HepG2 (cell line): ENCODE data around the gene MYO3A. TPM values are rescaled to one million over a fixed set of nuclear protein-coding genes. Genes with fewer than 3 reads are reported as not detected.

Experiments
- ATAC-seq: fragments of 200-7000 bp; cut with Tn5 transposase; 3 replicates; pipeline ENCODE4 v1.9.1; 2020; ENCODE audit warnings: mild to moderate bottlenecking, moderate library complexity
- BruUV-seq: library from RNA; stranded (reverse); fragments of 400-500 nt; replicated peaks from 2 replicates; lab custom pipeline; 2021; lab: Mats Ljungman, UMichigan
- CTCF ChIA-PET: fragments of 300-600 bp; formaldehyde crosslinking; extraction: SDS; loops from one replicate; lab custom pipeline; 2021; ENCODE audit warnings: low total read pairs, inconsistent platforms, low intra/inter-chr PET ratio; lab: Yijun Ruan, JAX
- POLR2A ChIA-PET: fragments of 350-600 bp; sonication (Branson Sonifier 250); formaldehyde crosslinking; loops from one replicate; lab custom pipeline; 2020; ENCODE audit warnings: antibody characterized with exemption, inconsistent platforms; lab: Yijun Ruan, JAX
- DNase-seq: peaks from one replicate; pipeline ENCODE4 v3.0.0-alpha.2; 2015; ENCODE audit warnings: low spot score
- FAIRE-seq: peaks from 3 replicates; lab custom pipeline; 2011; peaks lifted over from hg19 to GRCh38; lab: Jason Lieb, UNC
- H2AFZ ChIP-seq: one replicate; pipeline ENCODE4 v1.6.1; 2011; ENCODE audit warnings: low read length, inconsistent platforms
- H3K27ac ChIP-seq: fragments of 300-600 bp; 3 replicates; pipeline ENCODE4 v1.8.0; 2011; ENCODE audit warnings: mixed run types, mild to moderate bottlenecking, mixed read lengths, low read length, inconsistent platforms; ENCODE audit not compliant: insufficient read depth; ENCODE audit errors: extremely low read length
- H3K27me3 ChIP-seq, 2 experiments: fragments of 200-600 bp in 1 of 2; 2 replicates in 1 of 2; 3 replicates in 1 of 2; pipeline versions ENCODE4 v1.6.0 to v1.8.0; 2011; ENCODE audit warnings: low read length in 2 of 2, mild to moderate bottlenecking in 2 of 2, moderate library complexity in 2 of 2, inconsistent platforms in 1 of 2; ENCODE audit not compliant: insufficient read depth in 2 of 2, control insufficient read depth in 1 of 2
- H3K36me3 ChIP-seq, 2 experiments: fragments of 200-600 bp in 1 of 2; replicated peaks in 1 of 2; 2 replicates in 1 of 2; 3 replicates in 1 of 2; pipeline versions ENCODE4 v1.5.1 to v1.8.0; 2011; ENCODE audit warnings: low read length in 2 of 2, inconsistent platforms in 1 of 2; ENCODE audit not compliant: insufficient read depth in 2 of 2, control insufficient read depth in 1 of 2
- H3K4me1 ChIP-seq: 2 replicates; pipeline ENCODE4 v1.5.1; 2012; ENCODE audit warnings: low read length, inconsistent platforms; ENCODE audit not compliant: insufficient read depth
- H3K4me2 ChIP-seq: 2 replicates; pipeline ENCODE4 v1.6.0; 2011; ENCODE audit warnings: low read depth, low read length, inconsistent platforms
- H3K4me3 ChIP-seq, 3 experiments: fragments of 200-600 bp in 1 of 3; sonication (generic), shearing (Covaris generic) in 1 of 3; replicated peaks in 1 of 3; 2 replicates each; pipeline ENCODE4 v1.5.1; 2011 to 2016; ENCODE audit warnings: low read length in 3 of 3, inconsistent platforms in 2 of 3, low read depth in 2 of 3, mild to moderate bottlenecking in 2 of 3, control low read depth in 1 of 3, mixed read lengths in 1 of 3; ENCODE audit not compliant: insufficient read depth in 1 of 3
- H3K79me2 ChIP-seq: one replicate; pipeline ENCODE4 v1.6.1; 2011; ENCODE audit warnings: low read length, inconsistent platforms; ENCODE audit not compliant: insufficient read depth
- H3K9ac ChIP-seq: 2 replicates; pipeline ENCODE4 v1.6.0; 2011; ENCODE audit warnings: mild to moderate bottlenecking, low read depth, low read length, inconsistent platforms; ENCODE audit not compliant: insufficient read depth
- H3K9me3 ChIP-seq: 2 replicates; pipeline ENCODE4 v1.5.1; 2012; ENCODE audit warnings: mild to moderate bottlenecking, low read length
- H4K20me1 ChIP-seq: 2 replicates; pipeline ENCODE4 v1.6.0; 2011; ENCODE audit warnings: inconsistent platforms, mild to moderate bottlenecking, low read length, moderate library complexity; ENCODE audit not compliant: insufficient read depth
- ATF7 ChIP-seq, 2 experiments: fragments of 450-650 bp in 1 of 2; sonication (generic) in 1 of 2; formaldehyde crosslinking in 1 of 2; IDR thresholded peaks; 2 replicates each; pipeline versions ENCODE4 v1.4.0 to v1.6.1; 2016 to 2020; ENCODE audit warnings: antibody characterized with exemption in 1 of 2, mild to moderate bottlenecking in 1 of 2, missing genetic modification reagents in 1 of 2
- DNMT1 ChIP-seq: sonication (generic); formaldehyde crosslinking; IDR thresholded peaks from 2 replicates; pipeline ENCODE4 v1.5.1; 2020; ENCODE audit warnings: mild to moderate bottlenecking, missing genetic modification reagents
- FOXA1 ChIP-seq, 2 experiments: fragments of 450-650 bp in 1 of 2; sonication (generic) in 1 of 2; formaldehyde crosslinking in 1 of 2; IDR thresholded peaks; 2 replicates each; pipeline versions ENCODE4 v1.4.0 to v1.6.1; 2016 to 2020; ENCODE audit warnings: missing genetic modification reagents in 1 of 2
- IKZF5 ChIP-seq: IDR thresholded peaks from 2 replicates; pipeline ENCODE4 v1.6.1; 2018; ENCODE audit warnings: missing genetic modification reagents, mild to moderate bottlenecking, missing compliant biosample characterization
- KLF12 ChIP-seq: sonication (generic); formaldehyde crosslinking; IDR thresholded peaks from 2 replicates; pipeline ENCODE4 v1.4.0; 2020; ENCODE audit warnings: missing genetic modification reagents, borderline replicate concordance
- MXD1 ChIP-seq: sonication (generic); formaldehyde crosslinking; IDR thresholded peaks from 2 replicates; pipeline ENCODE4 v1.4.0; 2020; ENCODE audit warnings: mild to moderate bottlenecking, missing genetic modification reagents
- SMC3 ChIP-seq: IDR thresholded peaks from 2 replicates; pipeline ENCODE4 v1.6.1; 2011; ENCODE audit warnings: low read length, improper control_type of control experiment
- SOX5 ChIP-seq: IDR thresholded peaks from 2 replicates; pipeline ENCODE4 v1.6.1; 2016; ENCODE audit warnings: borderline replicate concordance
- STAT6 ChIP-seq: sonication (generic); formaldehyde crosslinking; IDR thresholded peaks from 2 replicates; pipeline ENCODE4 v1.4.0; 2020; ENCODE audit warnings: missing genetic modification reagents, mild to moderate bottlenecking, borderline replicate concordance
- THAP11 ChIP-seq: IDR thresholded peaks from 2 replicates; pipeline ENCODE4 v1.6.1; 2016; ENCODE audit warnings: missing biosample characterization, missing genetic modification reagents
- ZFP1 ChIP-seq: IDR thresholded peaks from 2 replicates; pipeline ENCODE4 v1.6.1; 2016
- ZFP90 ChIP-seq: sonication (generic); formaldehyde crosslinking; IDR thresholded peaks from 2 replicates; pipeline ENCODE4 v1.8.0; 2022; ENCODE audit warnings: missing genetic modification reagents, mild to moderate bottlenecking, inconsistent platforms, borderline replicate concordance
- ZNF335 ChIP-seq: sonication (generic); formaldehyde crosslinking; IDR thresholded peaks from 2 replicates; pipeline ENCODE4 v1.4.0; 2020; ENCODE audit warnings: missing genetic modification reagents
- ZNF768 ChIP-seq: sonication (generic); formaldehyde crosslinking; IDR thresholded peaks from 2 replicates; pipeline ENCODE4 v1.4.0; 2020; ENCODE audit warnings: missing genetic modification reagents
- in situ Hi-C: cut with HindIII; loops from 2 replicates; pipeline ENCODE4 v1.10.0; 2017; ENCODE audit warnings: low pct_unique_long_range_greater_than_20kb; ENCODE audit not compliant: extremely low pct_ligation_motif_present
- intact Hi-C: fragments of 100-400 bp; cut with micrococcal nuclease; formaldehyde crosslinking; loops from one replicate; pipeline ENCODE4 v1.10.0; 2022; ENCODE audit not compliant: unreplicated experiment
- polyA plus RNA-seq, 8 experiments: library from polyadenylated mRNA; depleted of rRNA in 3 of 8; stranded (reverse) in 7 of 8; unstranded in 1 of 8; fragments of >200 nt; fragmentation: Illumina TruSeq in 4 of 8; extraction: Trizol in 4 of 8; gene quantifications; 2 replicates each; pipeline versions ENCODE4 v1.2.1 to v1.2.3, GENCODE V29; 2011 to 2016; ENCODE audit warnings: low read depth in 4 of 8, missing spikeins in 1 of 8, mixed read lengths in 1 of 8; ENCODE audit not compliant: insufficient read depth in 1 of 8
- total RNA-seq, 5 experiments: library from RNA; depleted of rRNA; stranded (reverse); fragments of >200 nt; fragmentation: Illumina TruSeq; extraction: Trizol; gene quantifications; 2 replicates each; pipeline ENCODE4 v1.2.3, GENCODE V29; 2016; ENCODE audit warnings: low read depth in 1 of 5
- TF ChIP-seq, protein P1 (sequence below): sonication (generic); formaldehyde crosslinking; IDR thresholded peaks from 2 replicates; pipeline ENCODE4 v1.8.0; 2022; ENCODE audit warnings: mild to moderate bottlenecking, missing genetic modification reagents, borderline replicate concordance
- TF ChIP-seq, protein P2 (sequence below): sonication (generic); formaldehyde crosslinking; IDR thresholded peaks from 2 replicates; pipeline ENCODE4 v1.5.1; 2020; ENCODE audit warnings: missing genetic modification reagents, mild to moderate bottlenecking, borderline replicate concordance
- TF ChIP-seq, protein P3 (sequence below): sonication (generic); formaldehyde crosslinking; IDR thresholded peaks from 2 replicates; pipeline ENCODE4 v1.4.0; 2020; ENCODE audit warnings: missing genetic modification reagents

The MYO3A gene
- total and polyA plus RNA-seq, 2 of the 13 experiments (the other 11 are each of a cell fraction or from before 2014, with no cell fraction given), result not detected

GRCh38 chr10:26022831-26023230 lies 88.8 kb downstream of the MYO3A start:
- Histone ChIP-seq H3K4me3 (no peak overlapping the region), H3K9me3 (no peaks in the 10 kb centered on the region), H3K27ac (no peak overlapping the region), H3K4me1 (no peaks in the 10 kb centered on the region), H3K79me2 (no peaks in the 10 kb centered on the region), H3K4me2 (no peak overlapping the region), H4K20me1 (no peaks in the 10 kb centered on the region), H3K36me3 (no peaks in the 10 kb centered on the region), H2AFZ (no peak overlapping the region), H3K9ac (no peak overlapping the region), H3K27me3 (peaks cover 0 to 1% of the 10 kb centered on the region in 2 experiments; a peak in 1 of 5 replicates)
- no peak for FAIRE-seq
- no peak for DNase-seq
- POLR2A ChIA-PET, result no interaction called here
- no peak for ATAC-seq
- in situ Hi-C loops, result no loop called here
- BruUV-seq, result no TSS peak
- CTCF ChIA-PET, result no interaction called here
- intact Hi-C loops, result no loop called here
- TF ChIP-seq KLF12 (CRISPR knock-in tag) (no peak), ATF7 (IDR thresholded peaks at IDR 0.05) (no peak), ATF7 (CRISPR knock-in tag; IDR thresholded peaks at IDR 0.05) (no peak), SOX5 (no peak), MXD1 (CRISPR knock-in tag) (no peak), IKZF5 (CRISPR knock-in tag) (no peak), DNMT1 (no peak), FOXA1 (IDR thresholded peaks at IDR 0.05) (no peak), FOXA1 (CRISPR knock-in tag; IDR thresholded peaks at IDR 0.05) (no peak), ZNF335 (CRISPR knock-in tag) (no peak), ZFP90 (CRISPR knock-in tag) (no peak), THAP11 (CRISPR knock-in tag) (no peak), SMC3 (no peak), ZNF768 (no peak), STAT6 (no peak), ZFP1 (CRISPR knock-in tag) (no peak)
- TF ChIP-seq, protein P1, sequence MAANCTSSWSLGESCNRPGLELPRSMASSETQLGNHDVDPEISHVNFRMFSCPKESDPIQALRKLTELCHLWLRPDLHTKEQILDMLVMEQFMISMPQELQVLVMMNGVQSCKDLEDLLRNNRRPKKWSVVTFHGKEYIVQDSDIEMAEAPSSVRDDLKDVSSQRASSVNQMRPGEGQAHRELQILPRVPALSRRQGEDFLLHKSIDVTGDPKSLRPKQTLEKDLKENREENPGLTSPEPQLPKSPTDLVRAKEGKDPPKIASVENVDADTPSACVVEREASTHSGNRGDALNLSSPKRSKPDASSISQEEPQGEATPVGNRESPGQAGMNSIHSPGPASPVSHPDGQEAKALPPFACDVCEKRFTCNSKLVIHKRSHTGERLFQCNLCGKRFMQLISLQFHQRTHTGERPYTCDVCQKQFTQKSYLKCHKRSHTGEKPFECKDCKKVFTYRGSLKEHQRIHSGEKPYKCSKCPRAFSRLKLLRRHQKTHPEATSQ (CRISPR knock-in tag), result no peak
- TF ChIP-seq, protein P2, sequence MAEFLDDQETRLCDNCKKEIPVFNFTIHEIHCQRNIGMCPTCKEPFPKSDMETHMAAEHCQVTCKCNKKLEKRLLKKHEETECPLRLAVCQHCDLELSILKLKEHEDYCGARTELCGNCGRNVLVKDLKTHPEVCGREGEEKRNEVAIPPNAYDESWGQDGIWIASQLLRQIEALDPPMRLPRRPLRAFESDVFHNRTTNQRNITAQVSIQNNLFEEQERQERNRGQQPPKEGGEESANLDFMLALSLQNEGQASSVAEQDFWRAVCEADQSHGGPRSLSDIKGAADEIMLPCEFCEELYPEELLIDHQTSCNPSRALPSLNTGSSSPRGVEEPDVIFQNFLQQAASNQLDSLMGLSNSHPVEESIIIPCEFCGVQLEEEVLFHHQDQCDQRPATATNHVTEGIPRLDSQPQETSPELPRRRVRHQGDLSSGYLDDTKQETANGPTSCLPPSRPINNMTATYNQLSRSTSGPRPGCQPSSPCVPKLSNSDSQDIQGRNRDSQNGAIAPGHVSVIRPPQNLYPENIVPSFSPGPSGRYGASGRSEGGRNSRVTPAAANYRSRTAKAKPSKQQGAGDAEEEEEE, result no peak
- TF ChIP-seq, protein P3, sequence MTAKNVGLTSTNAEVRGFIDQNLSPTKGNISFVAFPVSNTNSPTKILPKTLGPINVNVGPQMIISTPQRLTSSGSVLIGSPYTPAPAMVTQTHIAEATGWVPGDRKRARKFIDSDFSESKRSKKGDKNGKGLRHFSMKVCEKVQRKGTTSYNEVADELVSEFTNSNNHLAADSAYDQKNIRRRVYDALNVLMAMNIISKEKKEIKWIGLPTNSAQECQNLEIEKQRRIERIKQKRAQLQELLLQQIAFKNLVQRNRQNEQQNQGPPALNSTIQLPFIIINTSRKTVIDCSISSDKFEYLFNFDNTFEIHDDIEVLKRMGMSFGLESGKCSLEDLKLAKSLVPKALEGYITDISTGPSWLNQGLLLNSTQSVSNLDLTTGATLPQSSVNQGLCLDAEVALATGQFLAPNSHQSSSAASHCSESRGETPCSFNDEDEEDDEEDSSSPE (CRISPR knock-in tag), result no peak
